ENCODE measurements around the gene KCND3.

KCND3 gene

DNA sequence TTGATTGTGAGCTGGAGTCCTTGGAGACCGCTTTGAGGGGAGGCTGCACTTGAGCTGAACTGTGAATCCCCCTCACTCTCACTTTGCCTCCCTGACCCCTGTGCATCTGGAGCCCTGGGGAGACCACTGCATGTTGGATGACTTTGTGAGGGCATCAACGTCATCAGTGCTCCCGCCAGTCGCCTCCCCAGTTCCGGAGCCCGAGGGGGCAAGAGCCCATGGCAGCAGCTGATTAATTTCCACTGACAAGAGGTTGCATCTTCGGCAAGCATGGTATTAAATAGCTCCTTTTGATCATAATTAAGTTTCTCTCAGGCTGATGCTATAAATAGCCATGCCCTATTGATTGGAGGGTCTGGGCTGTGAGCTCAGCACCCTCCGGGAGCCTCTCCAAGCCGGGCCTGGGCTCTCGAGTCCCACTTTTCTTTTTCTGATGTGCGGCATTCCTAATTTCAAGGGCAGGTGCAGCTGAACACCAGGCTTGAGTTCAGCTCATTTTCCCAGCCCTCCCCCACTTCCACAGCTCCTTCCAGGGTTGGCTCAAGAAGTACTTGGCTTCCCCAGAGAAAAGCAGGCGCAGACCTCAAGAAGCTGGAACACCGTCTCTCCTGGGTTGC lies 33.2 kb downstream of the KCND3 start:
- H2AFZ ChIP-seq (ENCODE audit: low read length), result no peak overlapping the region
- H3K9me2 ChIP-seq (ENCODE audit: low read depth, low read length), result no peaks in the 10 kb centered on the region
- no peaks in the 10 kb centered on the region for H4K20me1 ChIP-seq (ENCODE audit: insufficient read depth, low read length)
- H3F3A ChIP-seq (ENCODE audit: insufficient read depth, low read length), result no peaks in the 10 kb centered on the region
- no peaks in the 10 kb centered on the region for H3K9me3 ChIP-seq (ENCODE audit: low read length)
- no peak overlapping the region for H3K4me3 ChIP-seq (ENCODE audit: low read depth, low read length, poor library complexity, severe bottlenecking)
- TF ChIP-seq, protein P1, sequence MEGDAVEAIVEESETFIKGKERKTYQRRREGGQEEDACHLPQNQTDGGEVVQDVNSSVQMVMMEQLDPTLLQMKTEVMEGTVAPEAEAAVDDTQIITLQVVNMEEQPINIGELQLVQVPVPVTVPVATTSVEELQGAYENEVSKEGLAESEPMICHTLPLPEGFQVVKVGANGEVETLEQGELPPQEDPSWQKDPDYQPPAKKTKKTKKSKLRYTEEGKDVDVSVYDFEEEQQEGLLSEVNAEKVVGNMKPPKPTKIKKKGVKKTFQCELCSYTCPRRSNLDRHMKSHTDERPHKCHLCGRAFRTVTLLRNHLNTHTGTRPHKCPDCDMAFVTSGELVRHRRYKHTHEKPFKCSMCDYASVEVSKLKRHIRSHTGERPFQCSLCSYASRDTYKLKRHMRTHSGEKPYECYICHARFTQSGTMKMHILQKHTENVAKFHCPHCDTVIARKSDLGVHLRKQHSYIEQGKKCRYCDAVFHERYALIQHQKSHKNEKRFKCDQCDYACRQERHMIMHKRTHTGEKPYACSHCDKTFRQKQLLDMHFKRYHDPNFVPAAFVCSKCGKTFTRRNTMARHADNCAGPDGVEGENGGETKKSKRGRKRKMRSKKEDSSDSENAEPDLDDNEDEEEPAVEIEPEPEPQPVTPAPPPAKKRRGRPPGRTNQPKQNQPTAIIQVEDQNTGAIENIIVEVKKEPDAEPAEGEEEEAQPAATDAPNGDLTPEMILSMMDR (IDR thresholded peaks at IDR 0.05; ENCODE audit: low read length), result no peak
- TF ChIP-seq EZH2 (IDR thresholded peaks at IDR 0.05; ENCODE audit: borderline replicate concordance, low read length), result no peak
- no peak overlapping the region for H3K9ac ChIP-seq (ENCODE audit: low read length)
- H3K4me1 ChIP-seq (ENCODE audit: insufficient read depth, low read length, severe bottlenecking), result no peaks in the 10 kb centered on the region
- H3K4me2 ChIP-seq (ENCODE audit: low read length), result no peak overlapping the region
- no peaks in the 10 kb centered on the region for H3K79me2 ChIP-seq (ENCODE audit: insufficient read depth, low read length)
- H3K27me3 ChIP-seq (ENCODE audit: insufficient read depth, low read length), result no peaks in the 10 kb centered on the region; the same call in 1 of the 2 replicates
- no peaks in the 10 kb centered on the region for H3K36me3 ChIP-seq (ENCODE audit: insufficient read depth, low read length)
- no peak overlapping the region for H3K27ac ChIP-seq (ENCODE audit: low read depth, low read length, poor library complexity, severe bottlenecking)

GRCh38 chr1:111955755-111956154 lies 33.7 kb downstream of the KCND3 start:
- Histone ChIP-seq H3K9me2 (ENCODE audit: low read depth, low read length) (no peaks in the 10 kb centered on the region), H3K4me3 (ENCODE audit: low read depth, low read length, poor library complexity, severe bottlenecking) (no peak overlapping the region), H3K36me3 (ENCODE audit: insufficient read depth, low read length) (no peaks in the 10 kb centered on the region), H2AFZ (ENCODE audit: low read length) (no peak overlapping the region), H3K4me2 (ENCODE audit: low read length) (no peak overlapping the region), H3K27me3 (ENCODE audit: insufficient read depth, low read length) (no peaks in the 10 kb centered on the region; the same call in 1 of the 2 replicates), H4K20me1 (ENCODE audit: insufficient read depth, low read length) (no peaks in the 10 kb centered on the region), H3K4me1 (ENCODE audit: insufficient read depth, low read length, severe bottlenecking) (no peaks in the 10 kb centered on the region), H3K79me2 (ENCODE audit: insufficient read depth, low read length) (no peaks in the 10 kb centered on the region), H3K9me3 (ENCODE audit: low read length) (no peaks in the 10 kb centered on the region), H3K27ac (ENCODE audit: low read depth, low read length, poor library complexity, severe bottlenecking) (no peak overlapping the region), H3K9ac (ENCODE audit: low read length) (no peak overlapping the region), H3F3A (ENCODE audit: insufficient read depth, low read length) (no peaks in the 10 kb centered on the region)
- no peak for TF ChIP-seq EZH2 (IDR thresholded peaks at IDR 0.05; ENCODE audit: borderline replicate concordance, low read length)
- TF ChIP-seq, protein P1 (IDR thresholded peaks at IDR 0.05; ENCODE audit: low read length), result no peak

DNA sequence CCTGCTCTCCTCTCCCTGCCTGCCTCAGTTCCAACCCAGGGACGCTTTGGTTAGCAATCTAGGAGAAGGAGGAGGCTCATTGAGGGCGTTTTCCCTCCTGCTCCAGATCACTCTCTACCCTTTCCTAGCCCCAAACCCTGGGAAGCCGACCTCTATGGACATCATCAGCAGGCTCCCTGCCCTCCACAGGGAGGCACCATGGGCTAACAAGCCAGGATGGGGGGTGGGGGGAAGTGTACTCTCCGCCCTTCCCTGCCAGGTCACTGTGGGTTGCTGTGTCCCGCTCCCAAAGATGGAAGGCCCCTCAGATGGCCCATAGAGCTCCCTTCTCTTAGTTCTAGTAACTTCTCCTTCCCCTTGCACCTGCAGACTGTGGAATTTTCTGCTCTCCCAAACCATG lies 35.7 kb downstream of the KCND3 start:
- H3K36me3 ChIP-seq (ENCODE audit: insufficient read depth, low read length), result no peaks in the 10 kb centered on the region
- no peaks in the 10 kb centered on the region for H3F3A ChIP-seq (ENCODE audit: insufficient read depth, low read length)
- no peak overlapping the region for H3K9ac ChIP-seq (ENCODE audit: low read length)
- no peak overlapping the region for H3K4me2 ChIP-seq (ENCODE audit: low read length)
- H3K27me3 ChIP-seq (ENCODE audit: insufficient read depth, low read length), result no peaks in the 10 kb centered on the region; the same call in 1 of the 2 replicates
- no peak overlapping the region for H2AFZ ChIP-seq (ENCODE audit: low read length)
- TF ChIP-seq, protein P1 (IDR thresholded peaks at IDR 0.05; ENCODE audit: low read length), result no peak
- TF ChIP-seq EZH2 (IDR thresholded peaks at IDR 0.05; ENCODE audit: borderline replicate concordance, low read length), result no peak
- H3K9me3 ChIP-seq (ENCODE audit: low read length), result no peaks in the 10 kb centered on the region
- no peaks in the 10 kb centered on the region for H3K9me2 ChIP-seq (ENCODE audit: low read depth, low read length)
- H3K4me3 ChIP-seq (ENCODE audit: low read depth, low read length, poor library complexity, severe bottlenecking), result no peak overlapping the region
- no peak overlapping the region for H3K27ac ChIP-seq (ENCODE audit: low read depth, low read length, poor library complexity, severe bottlenecking)
- no peaks in the 10 kb centered on the region for H4K20me1 ChIP-seq (ENCODE audit: insufficient read depth, low read length)
- no peaks in the 10 kb centered on the region for H3K4me1 ChIP-seq (ENCODE audit: insufficient read depth, low read length, severe bottlenecking)
- H3K79me2 ChIP-seq (ENCODE audit: insufficient read depth, low read length), result no peaks in the 10 kb centered on the region
